ENCODE results near the gene OLFML2B.

DNA sequence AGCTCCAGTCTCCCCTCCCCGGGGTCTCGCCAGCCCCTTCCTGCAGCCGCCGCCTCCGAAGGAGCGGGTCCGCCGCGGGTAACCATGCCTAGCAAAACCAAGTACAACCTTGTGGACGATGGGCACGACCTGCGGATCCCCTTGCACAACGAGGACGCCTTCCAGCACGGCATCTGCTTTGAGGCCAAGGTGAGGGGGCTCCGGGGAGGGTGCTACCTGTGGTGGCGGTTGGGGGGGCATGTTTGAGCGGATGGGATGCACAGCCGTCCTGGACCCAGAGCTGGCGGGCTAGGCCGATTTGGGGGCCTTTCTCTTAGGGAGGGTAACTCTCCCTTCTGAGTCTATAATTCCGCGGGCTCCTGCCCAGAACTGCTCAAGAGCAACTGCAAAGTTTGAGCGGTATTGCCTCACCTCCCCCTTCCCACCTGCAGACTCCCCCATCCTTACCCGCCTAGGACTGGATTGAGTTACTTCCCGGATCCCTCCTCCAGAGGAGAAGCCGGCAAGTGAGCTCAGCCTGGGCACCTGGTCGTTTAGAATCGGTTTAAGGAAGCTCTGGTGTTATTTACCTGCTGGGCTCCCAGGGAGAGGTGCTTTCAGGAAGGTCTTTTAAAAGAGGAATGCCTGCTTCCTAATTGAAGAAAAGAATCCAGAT is 46.6 kb upstream of the OLFML2B start:
- TF ChIP-seq CTCF (tag by site-specific recombination; IDR thresholded peaks at IDR 0.05) (no peak), YY1 (tag by site-specific recombination; IDR thresholded peaks at IDR 0.05) (no peak), ZNF510 (tag by site-specific recombination; IDR thresholded peaks at IDR 0.05; ENCODE audit: insufficient replicate concordance) (no peak), ZNF514 (tag by site-specific recombination; IDR thresholded peaks at IDR 0.05) (no peak), ZNF558 (tag by site-specific recombination; IDR thresholded peaks at IDR 0.05) (no peak), PRDM1 (tag by site-specific recombination; IDR thresholded peaks at IDR 0.05) (peak; percentile 16; the same call in 1 of the 2 replicates), GLI2 (tag by site-specific recombination; IDR thresholded peaks at IDR 0.05; ENCODE audit: borderline replicate concordance, low read depth) (no peak), ZNF394 (tag by site-specific recombination; IDR thresholded peaks at IDR 0.05; ENCODE audit: borderline replicate concordance) (0 out of 2 replicates have a peak, but pooled peaks have one; percentile 48), ZNF274 (IDR thresholded peaks at IDR 0.05; ENCODE audit: low read length) (no peak), ZNF274 (tag by site-specific recombination; IDR thresholded peaks at IDR 0.05; ENCODE audit: borderline replicate concordance) (no peak), ZNF292 (tag by site-specific recombination; IDR thresholded peaks at IDR 0.05; ENCODE audit: borderline replicate concordance, low read depth) (no peak), ZNF280C (tag by site-specific recombination; IDR thresholded peaks at IDR 0.05) (no peak), ZNF157 (tag by site-specific recombination; IDR thresholded peaks at IDR 0.05) (no peak)
- TF ChIP-seq, protein P1, sequence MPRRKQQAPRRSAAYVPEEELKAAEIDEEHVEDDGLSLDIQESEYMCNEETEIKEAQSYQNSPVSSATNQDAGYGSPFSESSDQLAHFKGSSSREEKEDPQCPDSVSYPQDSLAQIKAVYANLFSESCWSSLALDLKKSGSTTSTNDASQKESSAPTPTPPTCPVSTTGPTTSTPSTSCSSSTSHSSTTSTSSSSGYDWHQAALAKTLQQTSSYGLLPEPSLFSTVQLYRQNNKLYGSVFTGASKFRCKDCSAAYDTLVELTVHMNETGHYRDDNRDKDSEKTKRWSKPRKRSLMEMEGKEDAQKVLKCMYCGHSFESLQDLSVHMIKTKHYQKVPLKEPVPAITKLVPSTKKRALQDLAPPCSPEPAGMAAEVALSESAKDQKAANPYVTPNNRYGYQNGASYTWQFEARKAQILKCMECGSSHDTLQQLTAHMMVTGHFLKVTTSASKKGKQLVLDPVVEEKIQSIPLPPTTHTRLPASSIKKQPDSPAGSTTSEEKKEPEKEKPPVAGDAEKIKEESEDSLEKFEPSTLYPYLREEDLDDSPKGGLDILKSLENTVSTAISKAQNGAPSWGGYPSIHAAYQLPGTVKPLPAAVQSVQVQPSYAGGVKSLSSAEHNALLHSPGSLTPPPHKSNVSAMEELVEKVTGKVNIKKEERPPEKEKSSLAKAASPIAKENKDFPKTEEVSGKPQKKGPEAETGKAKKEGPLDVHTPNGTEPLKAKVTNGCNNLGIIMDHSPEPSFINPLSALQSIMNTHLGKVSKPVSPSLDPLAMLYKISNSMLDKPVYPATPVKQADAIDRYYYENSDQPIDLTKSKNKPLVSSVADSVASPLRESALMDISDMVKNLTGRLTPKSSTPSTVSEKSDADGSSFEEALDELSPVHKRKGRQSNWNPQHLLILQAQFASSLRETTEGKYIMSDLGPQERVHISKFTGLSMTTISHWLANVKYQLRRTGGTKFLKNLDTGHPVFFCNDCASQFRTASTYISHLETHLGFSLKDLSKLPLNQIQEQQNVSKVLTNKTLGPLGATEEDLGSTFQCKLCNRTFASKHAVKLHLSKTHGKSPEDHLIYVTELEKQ (tag by site-specific recombination; IDR thresholded peaks at IDR 0.05; ENCODE audit: borderline replicate concordance) = no peak
- TF ChIP-seq, protein P2, sequence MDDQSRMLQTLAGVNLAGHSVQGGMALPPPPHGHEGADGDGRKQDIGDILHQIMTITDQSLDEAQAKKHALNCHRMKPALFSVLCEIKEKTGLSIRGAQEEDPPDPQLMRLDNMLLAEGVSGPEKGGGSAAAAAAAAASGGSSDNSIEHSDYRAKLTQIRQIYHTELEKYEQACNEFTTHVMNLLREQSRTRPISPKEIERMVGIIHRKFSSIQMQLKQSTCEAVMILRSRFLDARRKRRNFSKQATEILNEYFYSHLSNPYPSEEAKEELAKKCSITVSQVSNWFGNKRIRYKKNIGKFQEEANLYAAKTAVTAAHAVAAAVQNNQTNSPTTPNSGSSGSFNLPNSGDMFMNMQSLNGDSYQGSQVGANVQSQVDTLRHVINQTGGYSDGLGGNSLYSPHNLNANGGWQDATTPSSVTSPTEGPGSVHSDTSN (CRISPR knock-in tag; IDR thresholded peaks at IDR 0.05) = no peak

All from HEK293 (cell line).